GM12873 (cell line): Measurements from ENCODE around the gene CYP2C19.

ENCODE experiments used
- CTCF ChIP-seq: IDR thresholded peaks from 2 replicates; pipeline ENCODE4 v1.5.1; 2012; ENCODE audit warnings: low read depth, mild to moderate bottlenecking, moderate library complexity, low read length, control low read depth; ENCODE audit not compliant: insufficient read depth; ENCODE audit errors: missing control alignments

The CYP2C19 gene

DNA sequence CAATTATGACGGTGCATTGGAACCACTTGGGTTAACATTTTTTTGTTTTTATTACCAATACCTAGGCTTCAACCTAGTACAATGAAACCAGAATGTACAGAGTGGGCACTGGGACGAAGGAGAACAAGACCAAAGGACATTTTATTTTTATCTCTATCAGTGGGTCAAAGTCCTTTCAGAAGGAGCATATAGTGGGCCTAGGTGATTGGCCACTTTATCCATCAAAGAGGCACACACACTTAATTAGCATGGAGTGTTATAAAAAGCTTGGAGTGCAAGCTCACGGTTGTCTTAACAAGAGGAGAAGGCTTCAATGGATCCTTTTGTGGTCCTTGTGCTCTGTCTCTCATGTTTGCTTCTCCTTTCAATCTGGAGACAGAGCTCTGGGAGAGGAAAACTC is at the start of gene CYP2C19:
CYP2C19 (plus strand) TSS at position 289 of the 400 bp plus-strand sequence; CDS start at position 314, 25 bp downstream.
- TF ChIP-seq CTCF = no peak

DNA sequence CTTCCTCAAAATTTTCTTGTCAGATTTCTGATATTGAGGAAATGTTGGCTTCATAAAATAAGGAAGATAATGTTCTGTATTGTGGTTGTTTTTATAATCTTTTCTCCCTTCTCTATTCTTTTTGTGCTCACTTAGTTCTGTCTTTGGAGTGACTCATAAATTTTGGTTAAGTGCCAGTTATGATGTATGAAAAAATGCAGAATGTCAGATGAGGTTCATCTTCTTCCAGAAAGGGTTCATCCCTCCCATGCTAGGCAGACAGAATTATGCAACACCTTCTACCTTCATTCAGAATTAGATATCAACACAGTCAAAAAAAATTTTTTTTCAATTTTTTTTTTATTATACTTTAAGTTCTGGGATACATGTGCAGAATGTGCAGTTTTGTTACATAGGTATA is 36.6 kb upstream of the CYP2C19 start:
- TF ChIP-seq CTCF = no peak

- TF ChIP-seq CTCF = no peak
These were observed 27.3 kb upstream of the CYP2C19 start for GRCh38 chr10:94735197-94735596.

DNA sequence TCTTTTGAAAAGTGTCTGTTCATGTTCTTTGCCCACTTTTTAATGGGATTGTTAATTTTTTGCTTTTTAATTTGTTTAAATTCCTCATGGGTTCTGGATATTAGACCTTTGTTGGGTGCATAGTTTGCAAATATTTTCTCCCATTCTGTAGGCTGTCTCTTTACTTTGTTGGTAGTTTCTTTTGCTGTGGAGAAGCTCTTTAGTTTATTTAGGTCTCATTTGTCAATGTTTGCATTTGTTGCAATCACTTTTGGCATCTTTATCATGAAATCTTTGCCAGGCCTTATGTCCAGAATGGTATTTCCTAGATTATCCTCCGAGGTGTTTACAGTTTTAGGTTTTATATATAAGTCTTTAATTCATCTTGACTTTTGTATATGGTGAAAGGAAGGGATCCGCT is 23.9 kb upstream of the CYP2C19 start:
- TF ChIP-seq CTCF = no peak

- TF ChIP-seq CTCF = no peak
These were observed 15.3 kb upstream of the CYP2C19 start for GRCh38 chr10:94747137-94747536.

DNA sequence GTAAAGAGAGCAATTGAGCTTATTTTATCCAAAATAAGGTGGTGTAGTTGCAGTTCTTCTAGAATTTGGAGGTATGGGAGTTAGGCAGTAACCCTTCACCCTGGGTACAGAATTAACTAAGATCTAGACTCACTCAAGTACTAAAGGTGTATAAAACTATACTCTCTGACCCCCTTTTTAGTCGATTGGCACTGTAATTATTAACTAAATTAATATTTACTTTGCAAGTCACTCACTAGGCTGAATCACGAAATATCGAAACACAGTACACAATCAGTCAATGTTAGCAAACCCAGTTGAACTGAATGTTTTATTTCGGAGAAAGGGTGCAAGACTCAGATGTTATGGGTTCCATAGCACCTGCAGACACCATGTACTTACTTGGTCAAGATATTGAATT is 14.6 kb upstream of the CYP2C19 start:
- no peak for TF ChIP-seq CTCF

- no peak for TF ChIP-seq CTCF
These were observed 4.6 kb upstream of the CYP2C19 start for GRCh38 chr10:94757916-94758315.
